GM18861 (cell line): ENCODE results near the gene RFLNA.

Experiments used
- ATAC-seq: cut with Tn5 transposase; IDR thresholded peaks from one replicate; pipeline ENCODE4 v1.9.1; 2021; ENCODE audit not compliant: unreplicated experiment

RFLNA gene

DNA sequence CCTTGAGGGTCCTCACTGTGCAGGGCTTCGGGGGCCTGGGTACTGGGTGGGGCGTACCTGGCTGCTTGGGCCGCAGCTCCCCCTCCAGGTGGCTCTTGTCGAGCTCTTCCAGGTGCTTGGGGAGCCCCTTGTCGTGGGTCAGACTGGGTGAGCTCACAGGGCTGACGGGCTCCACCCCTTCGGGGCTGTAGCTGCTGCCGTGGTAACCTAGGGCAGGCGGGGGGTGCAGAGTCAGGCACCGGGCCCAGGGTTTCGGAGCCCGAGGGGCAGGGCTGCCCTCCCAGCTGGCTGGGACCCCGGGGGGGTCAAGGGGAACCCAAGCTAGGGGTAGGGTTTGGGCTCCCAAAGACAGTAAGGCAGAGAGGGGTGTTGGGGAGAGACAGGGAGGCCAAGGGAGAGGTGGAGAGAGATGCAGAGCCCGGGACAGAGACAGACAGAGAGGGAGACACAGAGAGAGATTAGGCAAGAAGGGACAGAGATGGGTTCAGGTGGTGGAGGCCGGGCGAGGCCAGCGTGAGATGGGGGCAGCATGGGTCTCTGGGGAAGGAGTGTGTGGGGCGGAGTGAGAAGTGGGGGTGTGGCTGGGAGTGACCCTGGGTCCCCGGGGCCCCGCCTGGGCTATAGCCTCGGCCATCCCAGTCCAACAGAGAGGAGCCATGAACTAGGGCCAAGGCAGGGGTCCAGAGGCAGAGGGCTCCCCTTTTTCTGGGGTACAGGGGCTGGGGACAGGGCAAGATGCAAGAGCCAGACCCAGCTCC lies 40.7 kb downstream of the RFLNA start:
- ATAC-seq = no peak

DNA sequence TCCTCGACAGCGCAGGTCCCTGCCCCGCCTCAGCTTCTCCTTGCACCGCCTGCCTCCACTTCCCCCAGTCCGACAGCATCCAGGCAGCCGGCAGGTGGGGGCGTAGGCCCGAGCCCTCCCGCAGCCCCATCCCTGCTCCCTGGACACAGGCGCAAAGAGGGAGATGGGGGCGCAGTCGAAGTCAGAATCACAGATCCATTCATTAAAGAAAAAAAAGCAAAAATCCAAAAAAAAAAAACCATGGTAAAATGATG lies 41.2 kb downstream of the RFLNA start:
- no peak for ATAC-seq

DNA sequence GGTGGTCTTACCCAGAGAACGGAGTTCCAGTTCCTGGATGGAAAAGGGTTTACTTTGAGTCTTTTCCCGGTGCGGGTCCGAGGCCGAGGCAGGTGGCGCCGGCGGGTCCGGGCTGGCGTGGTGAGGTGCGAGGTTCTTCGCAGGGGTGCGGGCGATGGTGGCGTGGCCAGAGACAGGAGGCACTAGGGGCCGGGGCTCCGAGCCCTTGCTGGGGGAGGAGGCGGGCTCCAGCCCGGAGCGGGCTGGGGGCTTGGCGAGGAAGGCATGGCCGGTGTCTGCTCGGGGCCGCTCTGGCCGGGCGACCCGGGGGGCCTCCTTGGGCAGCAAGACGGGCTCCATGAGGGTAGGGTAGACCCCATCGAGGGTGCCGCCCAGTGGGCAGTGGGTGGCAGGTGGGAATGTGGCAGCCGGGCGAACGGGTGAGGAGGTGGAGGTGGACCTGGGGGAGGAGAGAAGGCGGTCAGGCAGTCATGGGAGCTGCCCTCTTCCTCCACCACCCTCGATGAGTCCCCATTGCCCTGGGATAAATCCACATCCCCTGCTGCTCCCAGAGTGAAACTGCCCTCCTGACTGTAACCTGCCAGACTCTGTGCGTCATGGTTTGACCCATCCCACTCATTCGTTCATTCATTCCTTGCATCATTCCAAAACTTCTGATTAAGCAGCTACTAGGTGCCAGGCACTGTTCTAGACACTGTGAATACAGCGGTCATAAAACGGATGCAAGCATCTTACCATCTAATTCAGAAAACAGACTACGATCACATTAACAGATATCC lies 42.0 kb downstream of the RFLNA start:
- no peak for ATAC-seq

DNA sequence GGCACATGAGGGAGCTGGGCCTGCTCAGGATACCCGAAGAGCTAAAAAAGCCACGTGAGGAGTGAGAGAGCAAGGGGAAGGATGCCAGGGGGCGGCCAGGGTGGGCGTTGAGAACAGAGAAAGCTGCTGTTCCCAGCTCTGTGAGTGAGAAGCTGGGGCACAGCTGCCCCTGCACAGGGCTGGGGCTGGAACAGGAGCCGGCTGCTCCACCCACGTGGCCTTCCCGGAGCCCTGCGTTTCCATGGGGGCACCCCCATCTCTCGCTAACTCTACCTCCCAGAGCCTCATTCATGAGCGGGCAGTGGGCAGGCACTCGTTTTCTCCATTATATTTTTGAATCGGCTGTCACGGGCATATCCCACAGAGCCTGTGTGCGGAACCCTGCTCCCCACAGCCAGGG lies 42.7 kb downstream of the RFLNA start:
- ATAC-seq = no peak

DNA sequence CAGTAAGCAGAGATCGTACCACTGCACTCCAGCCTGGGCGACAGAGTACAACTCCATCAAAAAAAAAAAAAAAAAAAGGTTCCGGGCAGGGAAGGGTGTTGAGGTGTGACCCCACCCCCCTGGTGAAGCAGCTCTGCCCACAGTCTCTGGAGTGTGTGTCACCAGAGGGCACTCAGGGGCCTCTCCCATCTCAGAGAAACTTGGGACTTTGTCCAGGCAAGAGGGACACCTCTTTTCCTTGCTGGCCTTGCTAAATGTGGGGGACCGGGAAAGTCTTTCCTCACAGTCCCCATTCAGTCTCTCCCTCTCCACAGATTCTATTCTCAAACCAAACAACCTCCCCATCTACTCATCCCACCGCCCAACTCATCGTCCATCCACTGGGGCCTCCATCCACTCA lies 43.6 kb downstream of the RFLNA start:
- no peak for ATAC-seq

DNA sequence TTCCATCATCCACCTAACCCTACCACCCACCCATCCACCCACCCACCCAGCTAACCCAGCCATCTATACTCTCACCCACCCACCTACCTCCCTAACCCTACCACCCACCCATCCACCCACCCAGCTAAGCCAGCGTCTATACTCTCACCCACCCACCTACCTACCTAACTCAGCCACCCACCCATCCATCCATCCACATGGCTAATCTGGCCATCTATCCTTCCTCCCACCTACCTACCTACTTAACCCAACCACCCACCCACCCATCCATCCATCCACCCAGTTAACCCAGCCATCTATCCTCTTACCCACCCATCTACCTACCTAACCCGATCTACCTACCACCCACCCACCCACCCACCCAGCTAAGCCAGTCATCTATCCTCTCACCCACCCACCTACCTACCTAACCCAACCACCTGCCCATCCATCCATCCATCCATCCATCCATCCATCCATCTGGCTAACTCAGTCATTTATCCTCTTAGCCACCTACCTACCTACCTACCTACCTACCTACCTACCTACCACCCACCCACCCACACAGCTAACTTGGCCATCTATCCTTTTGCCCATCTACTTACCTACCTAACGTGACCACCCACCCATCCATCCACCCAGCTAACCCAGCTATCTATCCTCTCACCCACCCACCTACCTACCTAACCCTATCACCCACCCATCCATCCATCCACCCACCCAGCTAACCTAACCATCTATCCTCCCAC lies 44.1 kb downstream of the RFLNA start:
- no peak for ATAC-seq

DNA sequence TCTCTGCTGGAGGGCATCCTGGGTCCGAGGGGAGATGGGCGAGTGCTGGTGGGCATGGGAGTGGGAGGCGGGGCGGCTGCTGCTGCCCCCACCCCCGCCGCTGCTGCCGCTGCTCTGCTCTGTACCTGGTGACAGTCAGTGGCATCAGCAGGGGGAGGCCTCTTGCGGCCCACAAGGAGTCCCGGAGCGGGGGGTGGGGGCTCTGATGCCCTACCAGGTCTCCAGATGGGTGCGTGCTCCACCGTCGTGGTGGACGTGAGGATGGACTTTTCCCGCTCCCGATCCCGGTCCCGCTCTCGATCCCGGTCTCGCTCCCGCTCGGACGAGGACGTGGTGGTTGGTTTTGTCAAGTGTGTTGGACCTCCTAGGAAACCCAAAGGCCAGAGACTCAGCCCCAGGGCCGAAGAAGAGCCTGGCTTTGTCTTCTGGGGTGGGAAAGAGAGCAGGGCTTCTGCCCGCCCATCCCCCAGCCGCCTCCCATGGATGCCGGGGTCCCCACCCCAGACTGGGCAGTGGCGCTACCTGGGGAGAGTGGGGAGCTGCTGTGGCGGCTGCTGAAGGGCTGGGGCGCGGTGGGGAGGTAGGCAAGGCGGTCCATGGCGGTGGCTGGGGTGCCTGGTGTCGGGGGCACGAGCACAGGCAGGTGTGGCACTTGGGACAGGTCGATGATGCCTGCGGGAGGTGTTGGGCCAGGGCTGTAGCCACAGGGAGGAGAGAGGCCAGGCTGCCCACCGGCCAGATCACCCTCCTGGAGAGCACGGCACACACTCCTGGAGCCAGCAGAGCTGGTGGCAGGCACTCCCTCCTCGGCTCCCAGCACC lies 45.4 kb downstream of the RFLNA start:
- no peak for ATAC-seq

DNA sequence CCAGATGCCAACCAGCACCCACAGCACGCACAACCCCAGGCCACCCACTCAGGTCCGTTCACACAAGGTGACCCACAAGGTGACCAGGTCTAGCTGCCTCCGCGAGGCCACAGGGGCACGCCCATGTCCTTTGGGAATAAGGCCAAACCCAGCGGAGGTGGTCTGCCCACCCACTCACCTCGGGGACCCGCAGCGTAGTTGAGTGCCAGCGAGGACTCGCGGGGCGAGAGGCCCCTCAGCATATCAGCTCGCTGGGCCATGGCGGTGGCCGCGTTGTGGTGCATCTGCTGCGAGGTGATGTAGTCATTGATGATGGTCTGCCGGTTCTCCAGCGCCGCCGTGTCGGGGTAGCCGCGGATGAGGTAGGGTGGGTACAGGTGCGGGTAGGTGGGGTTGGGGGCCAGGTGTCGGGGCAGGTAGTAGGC lies 46.8 kb downstream of the RFLNA start:
- no peak for ATAC-seq

DNA sequence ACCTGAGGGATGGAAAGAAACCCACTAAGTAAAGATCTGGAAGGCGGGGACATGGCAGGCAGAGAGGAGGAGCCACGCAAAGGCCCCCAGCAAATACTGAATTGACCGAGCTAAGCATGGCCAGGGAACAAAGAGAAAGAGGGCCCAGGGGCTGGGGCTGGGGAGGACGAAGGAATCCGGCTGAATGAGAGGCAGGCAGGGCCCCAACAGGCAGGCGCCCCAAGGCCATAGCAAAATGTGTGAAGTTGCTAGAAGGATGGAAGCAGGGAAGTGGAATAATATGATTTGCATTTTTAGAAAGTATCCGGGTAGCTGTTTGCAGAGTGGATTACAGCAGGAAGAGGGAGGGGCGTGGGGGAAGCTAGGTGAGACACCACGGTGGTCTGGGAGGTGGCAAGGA lies 49.1 kb downstream of the RFLNA start:
- no peak for ATAC-seq

DNA sequence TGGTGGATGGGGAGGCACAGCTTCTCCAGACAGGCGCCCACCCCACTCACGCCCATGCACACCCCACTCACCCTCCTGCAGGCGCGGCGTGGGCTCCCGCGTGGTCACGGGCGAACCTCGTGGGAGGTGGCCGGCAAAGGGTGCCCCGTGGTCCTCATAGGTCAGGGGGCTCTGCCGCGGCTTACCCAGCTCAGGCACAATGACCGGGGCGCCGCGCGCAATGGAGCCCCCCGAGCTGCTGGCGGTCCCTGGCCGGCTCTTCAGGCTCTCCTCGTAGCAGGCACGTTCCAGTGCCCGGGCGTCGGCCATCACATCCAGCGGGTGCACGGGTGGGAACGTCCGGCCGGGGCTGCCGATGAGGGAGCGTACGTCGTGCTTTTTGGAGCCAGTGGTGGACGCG lies 49.6 kb downstream of the RFLNA start:
- ATAC-seq = no peak

DNA sequence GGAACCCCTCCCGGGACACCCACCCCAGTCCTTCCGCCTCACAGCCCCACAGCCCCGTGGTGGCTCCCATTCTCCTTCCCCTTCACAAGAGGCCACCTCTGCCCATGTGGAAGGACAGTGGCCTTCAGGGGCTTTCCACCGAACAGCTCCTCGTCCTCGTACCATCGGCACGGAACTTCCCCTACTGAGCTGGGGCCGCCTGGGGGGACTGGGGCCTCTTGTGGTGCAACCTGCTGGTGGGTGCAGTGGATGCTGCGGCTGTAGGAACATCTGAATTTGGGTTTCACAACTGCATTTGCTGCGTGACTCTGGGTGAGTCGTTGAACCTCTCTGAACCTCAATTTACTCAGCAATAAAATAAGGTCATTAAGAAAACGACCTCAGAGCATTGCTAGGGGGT lies 50.9 kb downstream of the RFLNA start:
- no peak for ATAC-seq

DNA sequence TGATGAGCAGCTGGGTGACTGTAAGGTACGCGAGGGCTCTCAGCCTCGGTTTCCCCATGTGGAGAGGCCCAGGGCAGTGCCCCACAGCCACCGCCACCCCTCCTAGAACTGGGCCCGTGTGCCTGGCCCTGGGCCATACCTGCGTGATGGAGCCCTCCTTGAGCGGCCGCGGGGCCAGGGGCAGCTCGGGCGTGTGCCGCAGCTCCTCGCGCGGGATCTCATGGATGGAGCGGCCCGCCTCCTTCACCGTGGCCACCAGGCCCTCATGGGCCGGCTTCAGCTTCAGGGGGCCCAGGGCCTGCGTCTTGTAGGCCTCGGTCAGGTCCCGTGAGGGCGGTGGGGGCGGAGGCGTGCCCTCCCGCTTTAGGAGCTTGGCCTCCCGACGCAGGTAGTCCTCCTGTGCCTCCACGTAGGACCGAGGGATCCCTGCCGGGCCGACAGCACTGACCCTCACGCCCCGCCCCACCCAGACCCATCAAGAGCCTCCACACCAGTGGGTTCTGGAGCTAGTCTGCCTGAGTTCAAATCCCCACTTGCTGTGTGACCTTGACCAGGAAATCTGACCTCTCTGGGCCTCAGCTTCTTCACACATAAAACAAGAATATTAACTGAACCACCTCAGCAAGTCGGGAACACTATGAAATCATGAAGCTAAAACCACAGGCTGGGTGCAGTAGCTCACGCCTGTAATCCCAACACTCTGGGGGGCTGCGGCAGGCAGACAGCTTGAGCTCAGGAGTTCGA lies 51.7 kb downstream of the RFLNA start:
- no peak for ATAC-seq

DNA sequence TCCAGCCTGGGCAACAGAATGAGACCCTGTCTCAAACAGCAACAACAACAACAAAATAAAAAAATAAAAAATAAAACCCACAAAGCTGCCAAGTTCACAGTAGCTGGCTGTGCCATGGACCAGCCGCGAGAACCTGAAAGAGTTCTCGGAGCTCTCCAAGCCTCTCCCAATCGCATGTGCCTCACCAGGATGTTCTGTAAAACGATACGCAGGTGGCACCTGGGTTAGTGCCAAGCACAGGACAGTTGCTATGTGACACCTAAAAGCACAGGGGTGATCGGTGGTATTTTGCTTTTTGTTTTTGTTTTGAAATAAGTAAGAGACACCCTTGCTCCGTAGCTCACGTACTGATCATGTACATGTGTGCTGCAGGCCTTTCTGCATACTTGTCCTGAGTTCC lies 52.4 kb downstream of the RFLNA start:
- no peak for ATAC-seq

DNA sequence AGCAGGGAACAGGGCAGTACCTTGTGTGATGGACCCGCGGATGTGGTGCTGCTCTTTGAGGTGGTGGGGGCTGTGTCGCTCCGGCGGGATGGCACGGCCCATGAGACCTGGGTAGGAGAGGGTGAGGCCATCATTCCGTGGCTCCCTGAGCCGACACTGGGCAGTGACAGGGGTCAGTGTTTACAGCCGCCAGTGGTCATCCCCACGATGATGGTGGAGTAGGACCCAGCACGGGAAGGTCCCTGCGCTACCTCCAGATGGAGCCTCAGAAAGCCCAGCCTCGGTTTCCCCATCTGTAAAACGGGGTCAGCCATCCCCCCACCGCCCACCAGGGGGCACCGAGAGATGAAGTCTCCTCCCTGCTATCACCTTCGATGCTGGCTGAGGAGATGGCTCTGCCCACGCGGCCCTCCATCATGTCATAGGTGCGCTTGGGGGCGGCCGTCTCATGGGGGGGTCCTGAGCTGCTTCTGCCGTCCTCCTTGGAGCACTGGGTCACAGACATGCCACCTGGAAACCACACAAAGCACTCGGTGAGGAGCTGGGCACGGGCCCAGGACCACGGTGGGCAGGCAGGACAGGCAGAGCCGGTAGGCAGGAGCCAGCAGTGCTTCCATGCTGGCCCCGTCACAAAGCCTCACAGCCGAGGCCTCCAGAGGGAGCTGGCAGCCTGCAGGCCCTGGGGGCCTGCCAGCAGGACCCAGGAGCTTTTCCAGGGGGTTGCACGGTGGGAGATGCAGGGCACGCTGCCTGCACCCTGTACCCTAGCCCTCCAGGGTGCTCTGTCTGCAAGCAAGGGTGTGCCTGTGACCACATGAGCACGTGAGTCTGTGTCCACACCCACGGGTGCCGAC lies 53.1 kb downstream of the RFLNA start:
- ATAC-seq = no peak

DNA sequence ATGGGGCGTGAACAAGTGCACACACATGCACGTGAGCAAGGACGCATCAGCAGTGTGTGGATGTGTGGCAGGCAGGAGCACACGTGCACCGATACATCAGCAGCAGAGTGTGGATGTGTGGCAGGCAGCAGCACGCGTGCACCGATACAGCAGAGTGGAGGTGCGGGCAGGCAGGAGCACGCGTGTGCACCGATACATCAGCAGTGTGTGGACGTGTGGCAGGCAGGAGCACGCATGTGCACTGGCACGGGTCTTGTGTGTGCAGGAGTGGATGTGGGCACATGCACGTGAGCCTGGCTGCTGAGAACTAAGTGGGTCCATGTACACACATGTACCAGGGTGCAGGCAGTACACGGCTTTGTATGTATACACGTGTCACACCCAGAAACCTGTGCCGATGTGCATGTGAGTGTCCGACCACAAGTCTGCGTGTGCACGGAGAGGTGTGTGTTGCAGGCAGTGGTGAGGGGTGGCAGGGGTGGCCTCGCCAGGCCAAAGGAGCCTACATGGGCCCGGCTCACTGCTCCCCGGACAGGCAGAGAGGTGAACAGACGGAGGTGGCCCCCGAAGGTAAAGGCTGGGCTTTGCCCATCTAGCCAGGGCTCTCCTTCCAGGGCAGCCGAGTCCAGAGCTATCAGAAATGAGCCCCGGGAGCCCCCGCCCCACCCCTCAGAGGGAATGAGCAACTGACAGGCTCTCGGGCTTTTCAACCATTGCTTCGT lies 53.9 kb downstream of the RFLNA start:
- no peak for ATAC-seq

DNA sequence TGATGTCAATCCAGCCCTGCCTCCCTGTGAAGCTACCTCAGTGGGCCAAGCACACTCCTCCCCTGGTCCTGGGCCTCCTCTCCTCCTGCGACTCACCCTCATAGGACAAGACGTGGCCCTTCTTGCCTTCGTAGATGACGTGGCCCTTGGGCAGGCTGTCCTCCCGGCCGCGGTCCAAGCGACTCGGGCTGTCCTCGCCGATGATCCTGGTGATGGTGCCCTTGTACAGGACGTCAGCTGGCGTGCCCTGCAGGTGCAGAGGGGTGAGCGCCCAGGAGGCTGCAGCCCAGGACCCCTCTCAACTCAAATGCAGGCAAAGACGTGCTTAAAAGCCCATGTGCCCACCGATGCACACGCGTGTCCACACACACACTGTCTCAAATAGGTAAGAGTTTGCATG lies 55.6 kb downstream of the RFLNA start:
- ATAC-seq = no peak

DNA sequence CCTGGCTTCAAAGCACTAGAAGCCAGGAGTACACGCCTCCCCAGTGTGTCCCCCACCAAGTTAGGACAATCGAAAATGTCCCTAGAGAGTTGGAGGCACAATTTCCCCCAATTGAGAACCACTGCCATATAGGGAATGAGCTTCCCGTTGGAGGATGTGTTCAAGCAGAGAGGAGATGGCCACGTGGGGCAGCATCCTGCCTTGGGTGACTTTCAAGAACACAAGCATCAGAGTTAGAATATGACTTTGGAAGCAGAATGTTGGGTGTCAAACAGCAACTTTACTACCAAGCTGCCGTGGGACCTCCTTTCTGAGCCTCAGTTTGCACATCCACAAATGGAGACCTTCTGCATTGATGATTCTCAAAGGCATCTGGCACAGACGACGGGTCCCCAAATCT lies 56.5 kb downstream of the RFLNA start:
- ATAC-seq = no peak

DNA sequence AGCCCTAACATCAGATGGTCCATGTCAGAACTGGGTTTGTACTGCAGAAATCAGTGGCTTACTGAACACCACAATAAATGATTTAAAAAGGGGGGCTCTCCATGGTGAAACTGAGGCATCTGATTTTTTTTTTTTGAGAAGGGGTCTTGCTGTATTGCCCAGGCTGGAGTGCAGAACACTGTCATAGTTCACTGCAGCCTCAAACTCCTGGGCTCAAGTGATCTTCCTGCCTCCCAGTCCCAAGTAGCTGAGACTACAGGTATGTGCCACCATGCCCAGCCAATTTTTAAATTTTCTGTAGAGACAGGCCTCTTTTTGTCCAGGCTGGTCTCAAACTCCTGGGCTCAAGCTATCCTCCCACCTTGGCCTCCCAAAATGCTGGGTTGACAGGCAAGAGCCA lies 57.4 kb downstream of the RFLNA start:
- ATAC-seq = no peak

DNA sequence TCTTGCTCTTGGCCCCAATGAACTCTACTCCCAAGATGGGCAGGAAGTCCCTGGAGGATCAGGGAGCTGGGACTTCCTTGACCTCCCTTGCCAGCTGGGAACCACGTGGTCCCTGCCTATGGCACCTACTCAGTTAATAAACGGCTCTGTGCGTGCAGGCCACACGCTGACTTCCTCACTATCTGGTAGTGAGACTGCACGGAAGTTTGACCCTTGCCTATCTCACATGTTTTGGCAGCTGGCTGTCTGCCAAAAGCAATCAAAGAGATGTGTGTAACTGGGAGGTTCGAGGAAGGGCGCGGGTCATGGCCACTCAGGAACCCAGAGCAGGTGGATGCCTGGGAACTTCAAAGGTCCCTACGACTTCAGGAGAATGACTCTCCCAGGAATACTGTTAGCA lies 57.9 kb downstream of the RFLNA start:
- no peak for ATAC-seq
